ENCODE measurements around the gene ARHGAP18.

Gene ARHGAP18

GRCh38 chr6:129638055-129638684 lies 71.8 kb downstream of the ARHGAP18 start:
- no peak overlapping the region for H3K4me3 ChIP-seq
- peaks cover 0 to 90% (median 0%) of the 10 kb centered on the region in 11 experiments; a peak in 11 of 22 replicates for H3K36me3 ChIP-seq
- H4K20me1 ChIP-seq: peaks cover 0 to 25% (median 0%) of the 10 kb centered on the region in 11 experiments; a peak in 2 of 22 replicates
- peak overlapping the region in 2 of 11 experiments; percentile 29 to 33; a peak in 4 of 22 replicates for H3K4me2 ChIP-seq
- peak overlapping the region in 1 of 11 experiments; percentile 33; a peak in 1 of 22 replicates for H3K27ac ChIP-seq
- TF ChIP-seq Cebpa-rat (IDR thresholded peaks at IDR 0.05): no peak
- peaks cover 0 to 6% (median 0%) of the 10 kb centered on the region in 11 experiments; a peak in 1 of 22 replicates for H3K9me3 ChIP-seq (replicated peaks in 1 of 11)
- peaks cover 0 to 91% (median 0%) of the 10 kb centered on the region in 10 experiments; a peak in 8 of 20 replicates for H3K4me1 ChIP-seq
- H3K9ac ChIP-seq: no peak overlapping the region
- H3K27me3 ChIP-seq: no peaks in the 10 kb centered on the region

- H3K4me3 ChIP-seq: no peak overlapping the region
- peaks cover 0 to 96% (median 0%) of the 10 kb centered on the region in 11 experiments; a peak in 11 of 22 replicates for H3K36me3 ChIP-seq
- H3K4me1 ChIP-seq: peaks cover 0 to 88% (median 0%) of the 10 kb centered on the region in 10 experiments; a peak in 8 of 20 replicates
- H4K20me1 ChIP-seq: peaks cover 0 to 28% (median 0%) of the 10 kb centered on the region in 11 experiments; a peak in 2 of 22 replicates
- peaks cover 0 to 4% (median 0%) of the 10 kb centered on the region in 11 experiments; a peak in 1 of 22 replicates for H3K9me3 ChIP-seq (replicated peaks in 1 of 11)
- TF ChIP-seq Cebpa-rat (IDR thresholded peaks at IDR 0.05): no peak
- H3K27ac ChIP-seq: peak overlapping the region in 1 of 11 experiments; percentile 33; a peak in 2 of 22 replicates
- no peak overlapping the region for H3K9ac ChIP-seq
- H3K27me3 ChIP-seq: no peaks in the 10 kb centered on the region
- H3K4me2 ChIP-seq: peak overlapping the region in 2 of 11 experiments; percentile 29 to 33; a peak in 4 of 22 replicates
These were observed 72.5 kb downstream of the ARHGAP18 start for GRCh38 chr6:129637340-129638054.

GRCh38 chr6:129635396-129636130 lies 74.4 kb downstream of the ARHGAP18 start:
- no peaks in the 10 kb centered on the region for H3K27me3 ChIP-seq
- peak overlapping the region in 1 of 11 experiments; percentile 11; a peak in 1 of 22 replicates for H3K9ac ChIP-seq
- peaks cover 0 to 95% (median 0%) of the 10 kb centered on the region in 11 experiments; a peak in 11 of 22 replicates for H3K36me3 ChIP-seq
- H4K20me1 ChIP-seq: peaks cover 0 to 33% (median 0%) of the 10 kb centered on the region in 11 experiments; a peak in 3 of 22 replicates
- peak overlapping the region in 2 of 11 experiments; percentile 2 to 3; a peak in 1 of 22 replicates for H3K27ac ChIP-seq
- no peak overlapping the region for H3K4me3 ChIP-seq
- no peaks in the 10 kb centered on the region for H3K9me3 ChIP-seq (replicated peaks in 1 of 11)
- no peak for TF ChIP-seq Cebpa-rat (IDR thresholded peaks at IDR 0.05)
- H3K4me2 ChIP-seq: peak overlapping the region in 4 of 11 experiments; percentile 19 to 82 (median 50); a peak in 7 of 22 replicates
- peaks cover 0 to 70% (median 0%) of the 10 kb centered on the region in 10 experiments; a peak in 8 of 20 replicates for H3K4me1 ChIP-seq

GRCh38 chr6:129634411-129635230 lies 75.4 kb downstream of the ARHGAP18 start:
- H3K27me3 ChIP-seq: no peaks in the 10 kb centered on the region
- peak overlapping the region in 2 of 11 experiments; percentile 58 to 82; a peak in 4 of 22 replicates for H3K4me2 ChIP-seq

GRCh38 chr6:129633529-129633928 lies 76.4 kb downstream of the ARHGAP18 start:
- no peak overlapping the region for H3K9ac ChIP-seq
- no peak overlapping the region for H3K27ac ChIP-seq
- peaks cover 0 to 28% (median 0%) of the 10 kb centered on the region in 11 experiments; a peak in 3 of 22 replicates for H4K20me1 ChIP-seq
- no peak overlapping the region for H3K4me3 ChIP-seq
- TF ChIP-seq Cebpa-rat (IDR thresholded peaks at IDR 0.05): no peak
- peaks cover 0 to 49% (median 0%) of the 10 kb centered on the region in 10 experiments; a peak in 8 of 20 replicates for H3K4me1 ChIP-seq
- no peak overlapping the region for H3K4me2 ChIP-seq
- peaks cover 0 to 96% (median 11%) of the 10 kb centered on the region in 11 experiments; a peak in 11 of 22 replicates for H3K36me3 ChIP-seq
- H3K27me3 ChIP-seq: no peaks in the 10 kb centered on the region
- H3K9me3 ChIP-seq (replicated peaks in 1 of 11): no peaks in the 10 kb centered on the region

More at GRCh38 chr6:129634411-129635230, 75.4 kb downstream of the ARHGAP18 start:
- Histone ChIP-seq H3K36me3 (peaks cover 0 to 95% (median 0%) of the 10 kb centered on the region in 11 experiments; a peak in 11 of 22 replicates), H3K9me3 (replicated peaks in 1 of 11) (no peaks in the 10 kb centered on the region), H3K27ac (no peak overlapping the region), H3K4me3 (no peak overlapping the region), H4K20me1 (peaks cover 0 to 33% (median 0%) of the 10 kb centered on the region in 11 experiments; a peak in 3 of 22 replicates), H3K4me1 (peaks cover 0 to 60% (median 0%) of the 10 kb centered on the region in 10 experiments; a peak in 8 of 20 replicates), H3K9ac (no peak overlapping the region; a peak in 1 of 22 replicates)
- TF ChIP-seq Cebpa-rat (IDR thresholded peaks at IDR 0.05): no peak

- Histone ChIP-seq H3K4me3 (no peak overlapping the region), H3K4me1 (peaks cover 0 to 36% (median 0%) of the 10 kb centered on the region in 10 experiments; a peak in 8 of 20 replicates), H3K27me3 (no peaks in the 10 kb centered on the region), H3K9me3 (replicated peaks in 1 of 11) (no peaks in the 10 kb centered on the region), H3K27ac (no peak overlapping the region), H3K4me2 (no peak overlapping the region), H4K20me1 (peaks cover 0 to 28% (median 0%) of the 10 kb centered on the region in 11 experiments; a peak in 3 of 22 replicates), H3K9ac (no peak overlapping the region), H3K36me3 (peaks cover 0 to 96% (median 9%) of the 10 kb centered on the region in 11 experiments; a peak in 10 of 22 replicates)
- TF ChIP-seq Cebpa-rat (IDR thresholded peaks at IDR 0.05): no peak
These were observed 77.8 kb downstream of the ARHGAP18 start for GRCh38 chr6:129632172-129632613.

GRCh38 chr6:129631070-129631469 lies 78.9 kb downstream of the ARHGAP18 start:
- Histone ChIP-seq H3K9ac (no peak overlapping the region), H3K36me3 (peaks cover 0 to 96% (median 0%) of the 10 kb centered on the region in 11 experiments; a peak in 8 of 22 replicates), H3K4me3 (no peak overlapping the region), H4K20me1 (peaks cover 0 to 27% (median 0%) of the 10 kb centered on the region in 11 experiments; a peak in 3 of 22 replicates), H3K4me1 (peaks cover 0 to 25% (median 0%) of the 10 kb centered on the region in 10 experiments; a peak in 8 of 20 replicates), H3K27ac (no peak overlapping the region), H3K27me3 (no peaks in the 10 kb centered on the region), H3K4me2 (no peak overlapping the region), H3K9me3 (replicated peaks in 1 of 11) (no peaks in the 10 kb centered on the region)
- no peak for TF ChIP-seq Cebpa-rat (IDR thresholded peaks at IDR 0.05)

Measured in BLaER1 treated with 17β-estradiol and CSF1 and Interleukin-3, amounts not matched to agents 10 nM and 100 nM (cell line).